ENCODE measurements around the gene AASDHPPT. TPM values are rescaled to one million over a fixed set of nuclear protein-coding genes. Genes with fewer than 3 reads are reported as not detected.

Gene AASDHPPT
- total RNA-seq, 1 donor from 2014 or later: 109 TPM

GRCh38 chr11:106121570-106122320 lies 44.3 kb downstream of the AASDHPPT start:
- DNase-seq: no peak
- no peaks in the 10 kb centered on the region for H3K27me3 Mint-ChIP-seq (ENCODE audit: unreplicated experiment)
- no peak for TF ChIP-seq CTCF (IDR thresholded peaks at IDR 0.05; ENCODE audit: partially characterized antibody, unreplicated experiment)
- H3K4me1 Mint-ChIP-seq (ENCODE audit: low read depth, unreplicated experiment): no peaks in the 10 kb centered on the region
- H3K27ac Mint-ChIP-seq (ENCODE audit: unreplicated experiment): no peak overlapping the region
- no peaks in the 10 kb centered on the region for H3K9me3 Mint-ChIP-seq (ENCODE audit: unreplicated experiment)
- H3K4me3 Mint-ChIP-seq (ENCODE audit: unreplicated experiment): no peak overlapping the region
- no peaks in the 10 kb centered on the region for H3K36me3 Mint-ChIP-seq (ENCODE audit: unreplicated experiment)

- no peak overlapping the region for H3K27ac Mint-ChIP-seq (ENCODE audit: unreplicated experiment)
- TF ChIP-seq CTCF (IDR thresholded peaks at IDR 0.05; ENCODE audit: partially characterized antibody, unreplicated experiment): no peak
- no peak for DNase-seq
- H3K36me3 Mint-ChIP-seq (ENCODE audit: unreplicated experiment): no peaks in the 10 kb centered on the region
- H3K27me3 Mint-ChIP-seq (ENCODE audit: unreplicated experiment): no peaks in the 10 kb centered on the region
- no peak overlapping the region for H3K4me3 Mint-ChIP-seq (ENCODE audit: unreplicated experiment)
- H3K4me1 Mint-ChIP-seq (ENCODE audit: low read depth, unreplicated experiment): no peaks in the 10 kb centered on the region
- H3K9me3 Mint-ChIP-seq (ENCODE audit: unreplicated experiment): no peaks in the 10 kb centered on the region
Observed at GRCh38 chr11:106127604-106128003, 50.1 kb downstream of the AASDHPPT start.

- Mint-ChIP-seq H3K36me3 (ENCODE audit: unreplicated experiment) (no peaks in the 10 kb centered on the region), H3K9me3 (ENCODE audit: unreplicated experiment) (no peaks in the 10 kb centered on the region), H3K27me3 (ENCODE audit: unreplicated experiment) (no peaks in the 10 kb centered on the region), H3K4me1 (ENCODE audit: low read depth, unreplicated experiment) (no peaks in the 10 kb centered on the region), H3K27ac (ENCODE audit: unreplicated experiment) (no peak overlapping the region), H3K4me3 (ENCODE audit: unreplicated experiment) (no peak overlapping the region)
- DNase-seq: no peak
- TF ChIP-seq CTCF (IDR thresholded peaks at IDR 0.05; ENCODE audit: partially characterized antibody, unreplicated experiment): no peak
Observed at GRCh38 chr11:106128740-106129139, 51.3 kb downstream of the AASDHPPT start.

GRCh38 chr11:106131998-106132397 lies 54.5 kb downstream of the AASDHPPT start:
- TF ChIP-seq CTCF (IDR thresholded peaks at IDR 0.05; ENCODE audit: partially characterized antibody, unreplicated experiment): no peak
- Mint-ChIP-seq H3K27ac (ENCODE audit: unreplicated experiment) (no peak overlapping the region), H3K4me3 (ENCODE audit: unreplicated experiment) (no peak overlapping the region), H3K4me1 (ENCODE audit: low read depth, unreplicated experiment) (no peaks in the 10 kb centered on the region), H3K9me3 (ENCODE audit: unreplicated experiment) (no peaks in the 10 kb centered on the region), H3K36me3 (ENCODE audit: unreplicated experiment) (no peaks in the 10 kb centered on the region), H3K27me3 (ENCODE audit: unreplicated experiment) (no peaks in the 10 kb centered on the region)
- DNase-seq: no peak

- H3K36me3 Mint-ChIP-seq (ENCODE audit: unreplicated experiment): no peaks in the 10 kb centered on the region
- no peaks in the 10 kb centered on the region for H3K27me3 Mint-ChIP-seq (ENCODE audit: unreplicated experiment)
- no peak overlapping the region for H3K4me3 Mint-ChIP-seq (ENCODE audit: unreplicated experiment)
- no peak for DNase-seq
- no peak overlapping the region for H3K27ac Mint-ChIP-seq (ENCODE audit: unreplicated experiment)
- no peaks in the 10 kb centered on the region for H3K4me1 Mint-ChIP-seq (ENCODE audit: low read depth, unreplicated experiment)
- TF ChIP-seq CTCF (IDR thresholded peaks at IDR 0.05; ENCODE audit: partially characterized antibody, unreplicated experiment): no peak
- no peaks in the 10 kb centered on the region for H3K9me3 Mint-ChIP-seq (ENCODE audit: unreplicated experiment)
Observed at GRCh38 chr11:106132582-106133354, 55.3 kb downstream of the AASDHPPT start.
